22Rv1 (cell line): ENCODE results near the gene GALNT18.

Experiments used
- CTCF ChIP-seq: fragments of 450-650 bp; IDR thresholded peaks from 2 replicates; pipeline ENCODE4 v1.5.1; 2017; ENCODE audit warnings: mild to moderate bottlenecking
- ZFX ChIP-seq: fragments of 450-650 bp; IDR thresholded peaks from 2 replicates; pipeline ENCODE4 v1.6.1; 2017; ENCODE audit warnings: antibody characterized with exemption, borderline replicate concordance

GRCh38 chr11:11436715-11437313 lies 185.0 kb downstream of the GALNT18 start:
- TF ChIP-seq CTCF: no peak
- TF ChIP-seq ZFX: no peak
